ENCODE measurements around the gene MDK.
"Not testable (repeated sequence)": the region's sequence is repeated elsewhere in the genome, so short reads cannot be mapped to it uniquely, and the experiment has no call there.

Gene MDK

DNA sequence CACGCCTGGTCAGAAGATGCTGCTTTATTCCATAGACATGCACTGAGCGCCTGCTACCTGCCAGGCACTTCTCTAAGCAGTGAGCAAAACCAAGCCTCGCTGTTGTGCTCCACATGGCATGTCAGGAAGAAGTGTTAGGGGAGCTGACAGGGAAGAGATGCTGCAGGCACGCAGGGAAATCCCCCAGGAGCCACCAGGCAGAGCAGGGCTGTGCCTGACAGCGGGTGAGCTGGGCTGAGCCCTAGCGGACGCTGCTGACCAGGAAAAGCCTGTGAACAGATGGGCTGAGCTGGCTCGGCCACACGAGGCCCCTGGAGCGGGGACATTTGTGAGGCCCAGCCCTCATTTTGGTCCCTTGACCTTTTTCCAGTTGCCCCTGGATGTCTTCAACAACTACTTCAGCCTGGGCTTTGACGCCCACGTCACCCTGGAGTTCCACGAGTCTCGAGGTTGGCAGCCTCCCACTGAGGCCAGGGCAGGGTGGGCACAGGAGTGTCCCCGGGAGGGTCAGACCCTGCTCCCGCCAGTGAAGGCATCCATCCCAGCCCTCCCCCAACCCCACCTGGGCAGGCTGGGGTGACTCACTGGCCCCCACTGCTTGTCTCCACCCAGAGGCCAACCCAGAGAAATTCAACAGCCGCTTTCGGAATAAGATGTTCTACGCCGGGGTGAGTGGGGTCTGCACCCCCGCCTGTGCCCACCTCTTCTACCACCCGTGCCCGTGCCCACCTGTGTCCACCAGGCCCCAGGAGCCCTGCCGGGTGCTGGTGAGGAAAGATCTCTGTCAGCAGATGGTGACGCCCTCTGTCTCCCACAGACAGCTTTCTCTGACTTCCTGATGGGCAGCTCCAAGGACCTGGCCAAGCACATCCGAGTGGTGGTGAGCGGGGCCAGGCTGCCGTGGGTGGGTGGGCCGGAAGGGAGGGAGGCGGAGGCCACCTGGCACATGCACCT is 7.4 kb upstream of the MDK start:
- FAIRE-seq (no peak), DNase-seq (ENCODE audit: insufficient read length, low spot score) (no peak)
- no peak for TF ChIP-seq SPI1 (IDR thresholded peaks at IDR 0.05; ENCODE audit: low read depth, low read length)
- no peak for TF ChIP-seq TAF1 (IDR thresholded peaks at IDR 0.05; ENCODE audit: low read depth, low read length)
- no peak for TF ChIP-seq POU2F2 (IDR thresholded peaks at IDR 0.05; ENCODE audit: low read depth, low read length)
- no peak for TF ChIP-seq PAX5 (IDR thresholded peaks at IDR 0.05; ENCODE audit: insufficient read depth, low read length, severe bottlenecking)
- TF ChIP-seq POLR2AphosphoS5 (IDR thresholded peaks at IDR 0.05; ENCODE audit: low read depth, low read length): no peak

DNA sequence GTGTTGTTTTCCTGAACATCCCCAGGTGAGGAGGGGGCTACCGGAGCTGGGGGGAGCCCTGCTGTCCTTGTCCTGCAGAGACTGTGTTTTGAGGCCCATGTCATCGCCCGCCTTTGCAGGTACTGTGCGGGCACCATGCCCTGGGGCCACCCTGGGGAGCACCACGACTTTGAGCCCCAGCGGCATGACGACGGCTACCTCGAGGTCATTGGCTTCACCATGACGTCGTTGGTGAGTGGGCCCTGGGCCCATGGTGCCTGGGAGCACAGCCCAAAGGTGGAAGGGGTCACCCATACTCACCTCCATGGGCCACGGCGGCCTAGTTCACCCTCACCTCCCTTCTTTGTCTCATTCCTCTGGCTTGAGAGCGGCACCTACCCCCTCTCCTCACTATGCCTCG is 6.7 kb upstream of the MDK start:
- DNase-seq (ENCODE audit: insufficient read length, low spot score) (no peak), FAIRE-seq (no peak)

DNA sequence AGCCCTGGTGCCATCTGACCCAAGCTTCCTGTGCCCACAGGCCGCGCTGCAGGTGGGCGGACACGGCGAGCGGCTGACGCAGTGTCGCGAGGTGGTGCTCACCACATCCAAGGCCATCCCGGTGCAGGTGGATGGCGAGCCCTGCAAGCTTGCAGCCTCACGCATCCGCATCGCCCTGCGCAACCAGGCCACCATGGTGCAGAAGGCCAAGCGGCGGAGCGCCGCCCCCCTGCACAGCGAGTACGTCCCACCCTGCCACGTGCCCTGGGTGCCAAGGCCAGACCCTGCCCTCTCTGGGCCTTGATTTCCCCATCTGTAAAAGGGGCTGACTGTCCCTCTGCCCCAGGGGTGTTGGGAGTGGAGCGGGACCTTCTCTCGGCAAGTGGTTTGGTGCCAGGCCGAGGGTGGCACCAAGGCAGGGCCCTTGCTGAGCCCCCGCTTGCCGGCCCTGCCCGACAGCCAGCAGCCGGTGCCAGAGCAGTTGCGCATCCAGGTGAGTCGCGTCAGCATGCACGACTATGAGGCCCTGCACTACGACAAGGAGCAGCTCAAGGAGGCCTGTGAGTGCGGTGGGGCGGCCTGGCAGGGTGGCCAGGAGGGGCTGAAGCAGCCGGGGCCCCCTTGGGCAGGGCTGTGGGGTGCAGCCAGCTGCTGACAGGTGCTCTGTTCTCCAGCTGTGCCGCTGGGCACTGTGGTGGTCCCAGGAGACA is 5.9 kb upstream of the MDK start:
- TF ChIP-seq PAX5 (IDR thresholded peaks at IDR 0.05; ENCODE audit: insufficient read depth, low read length, severe bottlenecking) (no peak), POLR2AphosphoS5 (IDR thresholded peaks at IDR 0.05; ENCODE audit: low read depth, low read length) (no peak), SPI1 (IDR thresholded peaks at IDR 0.05; ENCODE audit: low read depth, low read length) (no peak), POLR2A (IDR thresholded peaks at IDR 0.05; ENCODE audit: low read depth, low read length) (no peak), POU2F2 (IDR thresholded peaks at IDR 0.05; ENCODE audit: low read depth, low read length) (no peak), TAF1 (IDR thresholded peaks at IDR 0.05; ENCODE audit: low read depth, low read length) (no peak)
- DNase-seq (ENCODE audit: insufficient read length, low spot score) (no peak), FAIRE-seq (no peak)

More for the DNA sequence above, 6.7 kb upstream of the MDK start:
- TF ChIP-seq POLR2A (IDR thresholded peaks at IDR 0.05; ENCODE audit: low read depth, low read length) (no peak), POLR2AphosphoS5 (IDR thresholded peaks at IDR 0.05; ENCODE audit: low read depth, low read length) (no peak), SPI1 (IDR thresholded peaks at IDR 0.05; ENCODE audit: low read depth, low read length) (no peak), PAX5 (IDR thresholded peaks at IDR 0.05; ENCODE audit: insufficient read depth, low read length, severe bottlenecking) (no peak), TAF1 (IDR thresholded peaks at IDR 0.05; ENCODE audit: low read depth, low read length) (no peak), POU2F2 (IDR thresholded peaks at IDR 0.05; ENCODE audit: low read depth, low read length) (no peak)

DNA sequence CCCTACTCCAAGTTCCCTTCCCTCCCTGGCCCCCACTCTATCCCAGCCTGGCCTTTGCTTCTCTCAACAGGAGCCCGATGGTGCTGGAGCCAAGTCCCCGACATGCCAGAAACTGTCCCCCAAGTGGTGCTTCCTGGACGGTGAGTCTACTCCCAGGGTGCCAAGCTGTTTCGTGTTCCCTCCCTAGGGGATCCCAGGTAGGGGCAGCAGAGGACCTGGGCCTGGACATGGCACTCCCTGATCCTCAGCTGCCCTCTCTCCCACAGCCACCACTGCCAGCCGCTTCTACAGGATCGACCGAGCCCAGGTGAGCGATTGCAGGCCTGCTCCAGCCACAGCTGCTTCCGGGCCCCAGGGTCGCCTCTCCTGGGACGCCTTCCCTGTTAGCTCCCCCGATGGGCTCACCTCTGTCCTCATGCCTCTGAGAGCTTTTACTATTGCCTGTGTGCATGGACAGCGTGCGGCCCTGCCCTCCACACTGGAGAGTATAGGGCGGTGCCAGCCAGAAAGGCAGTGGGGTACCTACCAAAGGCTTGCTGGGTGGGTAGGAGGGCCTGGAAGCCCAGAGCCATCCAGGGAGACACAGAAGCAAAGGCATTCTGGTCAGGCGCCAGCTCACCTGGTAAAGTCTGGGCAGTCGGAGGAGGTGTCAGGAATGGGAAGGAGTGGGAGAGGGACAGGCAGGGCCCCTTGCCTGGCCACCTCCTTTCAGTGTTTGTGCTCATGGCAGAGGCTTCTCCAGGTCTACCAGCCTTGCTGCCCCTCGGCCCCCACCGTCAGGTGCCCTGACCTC is 5.0 kb upstream of the MDK start:
- no peak for FAIRE-seq
- TF ChIP-seq TAF1 (IDR thresholded peaks at IDR 0.05; ENCODE audit: low read depth, low read length) (no peak), POLR2AphosphoS5 (IDR thresholded peaks at IDR 0.05; ENCODE audit: low read depth, low read length) (no peak), POLR2A (IDR thresholded peaks at IDR 0.05; ENCODE audit: low read depth, low read length) (no peak), POU2F2 (IDR thresholded peaks at IDR 0.05; ENCODE audit: low read depth, low read length) (no peak), PAX5 (IDR thresholded peaks at IDR 0.05; ENCODE audit: insufficient read depth, low read length, severe bottlenecking) (no peak), SPI1 (IDR thresholded peaks at IDR 0.05; ENCODE audit: low read depth, low read length) (no peak)
- no peak for DNase-seq (ENCODE audit: insufficient read length, low spot score)

DNA sequence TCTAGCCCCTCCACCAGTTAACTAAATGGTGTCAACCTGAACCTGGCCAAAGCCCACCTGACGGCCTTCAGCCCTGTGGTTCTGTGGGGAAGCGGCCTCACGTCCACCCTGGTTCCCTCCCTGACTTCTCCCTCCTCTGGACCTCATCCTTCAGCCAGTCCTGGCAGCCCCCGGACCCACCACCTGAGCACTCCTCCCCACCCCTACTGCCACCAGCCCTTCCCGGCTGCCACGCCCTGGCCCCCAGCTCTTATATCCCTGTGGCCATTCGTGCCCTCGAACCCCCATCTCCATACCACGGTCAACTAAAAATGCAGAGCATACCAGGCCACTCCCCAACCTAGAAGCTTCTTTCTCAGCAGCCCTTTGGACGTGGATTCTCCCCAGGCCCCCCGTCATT is 4.2 kb upstream of the MDK start:
- DNase-seq (ENCODE audit: insufficient read length, low spot score) (no peak), FAIRE-seq (no peak)
- TF ChIP-seq PAX5 (IDR thresholded peaks at IDR 0.05; ENCODE audit: insufficient read depth, low read length, severe bottlenecking) (no peak), POU2F2 (IDR thresholded peaks at IDR 0.05; ENCODE audit: low read depth, low read length) (no peak), TAF1 (IDR thresholded peaks at IDR 0.05; ENCODE audit: low read depth, low read length) (no peak), SPI1 (IDR thresholded peaks at IDR 0.05; ENCODE audit: low read depth, low read length) (no peak)

DNA sequence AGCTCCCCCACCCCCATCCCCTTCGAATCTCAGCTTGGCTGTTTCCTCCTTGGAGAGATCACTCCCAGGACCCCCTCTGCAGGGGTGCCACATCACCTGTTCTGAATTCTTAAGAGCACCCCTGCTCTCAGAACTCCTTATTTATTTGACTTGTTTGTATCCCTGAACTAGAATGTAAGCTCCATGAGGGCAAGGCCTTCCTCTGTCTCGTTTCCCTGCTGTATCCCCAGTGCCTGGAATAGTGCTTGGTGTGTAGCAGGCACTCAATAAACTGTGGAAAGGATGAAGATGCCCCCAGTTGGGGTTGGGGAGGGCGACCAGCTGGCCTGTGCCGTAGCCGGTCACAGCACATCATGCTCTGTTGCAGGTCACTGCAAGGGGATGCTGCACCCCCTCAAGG is 3.6 kb upstream of the MDK start:
- FAIRE-seq (no peak), DNase-seq (ENCODE audit: insufficient read length, low spot score) (no peak)
- TF ChIP-seq PAX5 (IDR thresholded peaks at IDR 0.05; ENCODE audit: insufficient read depth, low read length, severe bottlenecking): no peak
- no peak for TF ChIP-seq TAF1 (IDR thresholded peaks at IDR 0.05; ENCODE audit: low read depth, low read length)
- no peak for TF ChIP-seq SPI1 (IDR thresholded peaks at IDR 0.05; ENCODE audit: low read depth, low read length)
- TF ChIP-seq POU2F2 (IDR thresholded peaks at IDR 0.05; ENCODE audit: low read depth, low read length): no peak
- TF ChIP-seq POLR2A (IDR thresholded peaks at IDR 0.05; ENCODE audit: low read depth, low read length): no peak
- no peak for TF ChIP-seq POLR2AphosphoS5 (IDR thresholded peaks at IDR 0.05; ENCODE audit: low read depth, low read length)

DNA sequence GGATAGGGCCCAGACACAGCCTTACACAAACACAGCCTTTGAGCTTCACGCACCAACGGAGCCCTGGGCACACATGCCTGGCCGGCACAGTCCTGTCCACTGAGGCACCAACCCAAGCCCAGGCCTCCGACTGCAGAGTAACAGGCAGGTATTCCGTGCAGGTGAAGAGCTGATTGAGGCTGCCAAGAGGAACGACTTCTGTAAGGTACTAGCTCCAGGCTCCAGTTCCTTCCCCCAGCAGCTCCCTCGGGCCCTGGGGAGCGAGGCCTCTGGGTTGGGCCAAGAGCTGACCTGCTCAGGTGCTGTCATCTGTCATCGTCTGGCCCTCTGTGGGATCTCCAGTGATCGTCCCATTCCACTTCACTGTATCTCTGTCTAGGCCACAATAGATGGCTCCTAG is 3.2 kb upstream of the MDK start:
- TF ChIP-seq POLR2A (IDR thresholded peaks at IDR 0.05; ENCODE audit: low read depth, low read length) (no peak), TAF1 (IDR thresholded peaks at IDR 0.05; ENCODE audit: low read depth, low read length) (no peak), PAX5 (IDR thresholded peaks at IDR 0.05; ENCODE audit: insufficient read depth, low read length, severe bottlenecking) (no peak), SPI1 (IDR thresholded peaks at IDR 0.05; ENCODE audit: low read depth, low read length) (no peak), POLR2AphosphoS5 (IDR thresholded peaks at IDR 0.05; ENCODE audit: low read depth, low read length) (no peak), POU2F2 (IDR thresholded peaks at IDR 0.05; ENCODE audit: low read depth, low read length) (no peak)
- no peak for DNase-seq (ENCODE audit: insufficient read length, low spot score)
- no peak for FAIRE-seq

DNA sequence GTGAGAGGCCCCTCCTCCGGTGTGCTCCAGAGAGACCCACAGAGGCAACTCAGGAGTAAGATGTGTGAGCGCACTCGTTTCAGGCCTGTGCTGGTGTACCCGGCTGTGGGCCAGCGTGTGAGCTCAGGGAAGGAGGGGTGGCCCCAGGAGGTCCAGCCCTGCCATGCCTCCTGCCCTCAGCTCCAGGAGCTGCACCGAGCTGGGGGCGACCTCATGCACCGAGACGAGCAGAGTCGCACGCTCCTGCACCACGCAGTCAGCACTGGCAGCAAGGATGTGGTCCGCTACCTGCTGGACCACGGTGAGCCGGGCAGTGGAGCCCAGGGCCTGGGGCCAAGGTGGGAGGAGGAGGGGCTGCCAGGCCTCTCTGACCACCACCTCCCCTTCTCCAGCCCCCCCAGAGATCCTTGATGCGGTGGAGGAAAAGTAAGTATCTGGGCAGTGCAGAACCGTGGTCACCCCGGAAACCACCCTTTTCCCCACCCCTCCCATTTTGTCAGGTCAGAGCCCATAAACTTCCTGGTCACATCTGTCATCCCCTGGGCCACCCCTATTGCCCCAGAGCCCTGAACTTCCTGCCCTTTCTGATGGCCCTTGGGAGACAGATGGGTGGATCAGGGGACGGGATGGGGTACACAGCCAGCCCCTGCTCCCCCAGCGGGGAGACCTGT is 2.5 kb upstream of the MDK start:
- FAIRE-seq (no peak), DNase-seq (ENCODE audit: insufficient read length, low spot score) (no peak)
- TF ChIP-seq PAX5 (IDR thresholded peaks at IDR 0.05; ENCODE audit: insufficient read depth, low read length, severe bottlenecking) (no peak), POLR2AphosphoS5 (IDR thresholded peaks at IDR 0.05; ENCODE audit: low read depth, low read length) (no peak), POLR2A (IDR thresholded peaks at IDR 0.05; ENCODE audit: low read depth, low read length) (no peak), TAF1 (IDR thresholded peaks at IDR 0.05; ENCODE audit: low read depth, low read length) (no peak), POU2F2 (IDR thresholded peaks at IDR 0.05; ENCODE audit: low read depth, low read length) (no peak), SPI1 (IDR thresholded peaks at IDR 0.05; ENCODE audit: low read depth, low read length) (no peak)

DNA sequence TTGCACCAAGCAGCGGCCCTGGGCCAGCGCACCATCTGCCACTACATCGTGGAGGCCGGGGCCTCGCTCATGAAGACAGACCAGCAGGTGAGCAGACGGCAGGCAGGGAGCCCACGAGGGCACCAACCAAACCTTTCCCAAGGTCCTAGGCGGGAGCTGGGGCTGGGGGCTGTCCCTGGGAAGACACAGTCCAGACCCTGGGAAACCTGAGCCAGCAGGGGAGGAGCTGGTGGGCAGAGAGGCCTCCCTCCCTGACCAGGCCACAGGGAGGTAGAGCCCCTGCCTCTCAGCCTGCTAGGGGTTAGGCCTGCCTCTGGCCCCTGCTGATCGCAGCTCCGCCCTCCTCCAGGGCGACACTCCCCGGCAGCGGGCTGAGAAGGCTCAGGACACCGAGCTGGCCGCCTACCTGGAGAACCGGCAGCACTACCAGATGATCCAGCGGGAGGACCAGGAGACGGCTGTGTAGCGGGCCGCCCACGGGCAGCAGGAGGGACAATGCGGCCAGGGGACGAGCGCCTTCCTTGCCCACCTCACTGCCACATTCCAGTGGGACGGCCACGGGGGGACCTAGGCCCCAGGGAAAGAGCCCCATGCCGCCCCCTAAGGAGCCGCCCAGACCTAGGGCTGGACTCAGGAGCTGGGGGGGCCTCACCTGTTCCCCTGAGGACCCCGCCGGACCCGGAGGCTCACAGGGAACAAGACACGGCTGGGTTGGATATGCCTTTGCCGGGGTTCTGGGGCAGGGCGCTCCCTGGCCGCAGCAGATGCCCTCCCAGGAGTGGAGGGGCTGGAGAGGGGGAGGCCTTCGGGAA is 1.8 kb upstream of the MDK start:
- not testable (repeated sequence) for FAIRE-seq; DNase-seq (ENCODE audit: insufficient read length, low spot score)
